Stimulated activated memory B cell treated with anti-CD40 and anti-IgM and Interleukin-4, amounts not matched to agents 10 μg/mL and 1 μg/mL and 100 μg/mL, for 72 hours (primary cell): ENCODE measurements around the gene EVI5L.
A peak's percentile ranks its signal among the peaks of the same experiment; 100 is the strongest.
"Not testable (repeated sequence)": the region's sequence is repeated elsewhere in the genome, so short reads cannot be mapped to it uniquely, and the experiment has no call there.

Source experiments
- ATAC-seq: fragments of 150-1000 bp; cut with Tn5 transposase; 2 replicates; pipeline ENCODE4 v1.10.0; 2021
- H3K27ac Mint-ChIP-seq: one replicate; pipeline ENCODE4 v1.8.0; 2022; ENCODE audit warnings: mild to moderate bottlenecking, mixed read lengths
- H3K27me3 Mint-ChIP-seq: one replicate; pipeline ENCODE4 v1.8.0; 2022; ENCODE audit warnings: mixed read lengths
- H3K36me3 Mint-ChIP-seq: one replicate; pipeline ENCODE4 v1.8.0; 2022; ENCODE audit warnings: mixed read lengths
- H3K4me1 Mint-ChIP-seq: one replicate; pipeline ENCODE4 v1.8.0; 2022; ENCODE audit warnings: mixed read lengths
- H3K4me3 Mint-ChIP-seq: one replicate; pipeline ENCODE4 v1.8.0; 2022; ENCODE audit warnings: mild to moderate bottlenecking, moderate library complexity, mixed read lengths
- H3K9me3 Mint-ChIP-seq: one replicate; pipeline ENCODE4 v1.8.0; 2022; ENCODE audit warnings: mixed read lengths

EVI5L gene

DNA sequence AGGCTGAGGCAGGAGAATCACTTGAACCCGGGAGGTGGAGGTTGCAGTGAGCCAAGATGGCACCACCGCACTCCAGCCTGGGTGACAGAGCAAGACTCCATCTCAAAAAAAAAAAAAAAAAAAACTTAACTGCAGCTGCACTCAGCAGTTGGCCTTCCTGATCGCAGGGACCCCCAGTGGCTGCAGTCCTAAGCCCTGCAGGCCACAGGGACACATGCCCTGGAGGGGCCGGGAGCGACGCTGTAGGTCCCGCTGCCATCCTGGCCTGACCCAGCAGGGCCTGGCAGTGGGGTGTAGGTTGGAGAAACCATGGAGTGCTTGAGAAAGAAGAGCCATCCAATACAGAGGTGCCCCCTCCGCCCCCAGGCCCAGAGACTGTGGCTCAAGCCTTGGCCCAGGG, 29.1 kb downstream of the EVI5L start:
- not testable (repeated sequence) for H3K9me3 Mint-ChIP-seq, H3K27ac Mint-ChIP-seq, H3K4me3 Mint-ChIP-seq, H3K4me1 Mint-ChIP-seq, ATAC-seq
- peaks cover 85% of the 10 kb centered on the region for H3K27me3 Mint-ChIP-seq
- peaks cover 14% of the 10 kb centered on the region for H3K36me3 Mint-ChIP-seq

DNA sequence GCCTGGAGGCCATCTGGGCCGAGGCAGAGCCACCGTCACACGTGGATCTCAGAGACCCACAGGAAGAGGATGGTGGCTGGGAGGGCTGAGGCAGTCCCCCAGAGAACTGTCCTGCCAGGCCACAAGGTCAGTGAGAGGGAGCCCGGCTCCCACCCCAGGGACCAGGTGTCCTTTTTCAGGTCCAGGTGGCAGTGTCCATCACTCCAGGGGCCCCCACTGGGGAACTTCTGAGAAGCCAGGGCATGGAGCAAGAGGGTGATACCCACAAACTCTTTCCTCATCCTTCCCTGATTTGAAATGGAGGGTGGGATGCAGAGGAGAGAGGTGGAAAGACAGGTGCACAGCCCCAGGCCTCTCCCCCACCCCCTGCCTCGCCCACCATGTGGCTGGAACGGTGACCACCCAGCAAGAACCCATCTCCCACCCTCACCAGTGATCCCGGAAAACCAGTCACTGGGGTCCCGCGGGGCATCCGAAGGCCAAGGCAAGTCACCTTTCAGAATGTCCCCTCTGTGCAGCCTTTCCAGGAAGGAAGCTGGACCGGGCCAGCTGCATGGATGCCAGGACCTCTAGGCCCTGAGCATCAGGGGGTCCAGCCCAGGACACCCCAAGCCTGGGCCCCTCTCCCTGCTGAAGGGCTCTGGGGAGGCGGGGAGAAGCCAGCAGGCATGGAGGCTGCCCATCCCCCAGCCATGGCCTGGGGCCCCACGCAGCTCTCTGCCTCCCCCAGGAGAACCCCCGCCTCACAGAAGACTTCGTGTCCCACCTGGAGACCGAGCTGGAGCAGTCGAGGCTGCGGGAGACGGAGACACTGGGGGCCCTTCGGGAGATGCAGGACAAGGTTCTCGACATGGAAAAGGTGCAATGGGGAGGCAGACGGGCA, 30.1 kb downstream of the EVI5L start:
- Mint-ChIP-seq H3K9me3 (no peaks in the 10 kb centered on the region), H3K27me3 (peaks cover 91% of the 10 kb centered on the region), H3K4me3 (no peak overlapping the region), H3K4me1 (peaks cover 14% of the 10 kb centered on the region), H3K36me3 (peaks cover 14% of the 10 kb centered on the region), H3K27ac (no peak overlapping the region)
- ATAC-seq, result no peak

DNA sequence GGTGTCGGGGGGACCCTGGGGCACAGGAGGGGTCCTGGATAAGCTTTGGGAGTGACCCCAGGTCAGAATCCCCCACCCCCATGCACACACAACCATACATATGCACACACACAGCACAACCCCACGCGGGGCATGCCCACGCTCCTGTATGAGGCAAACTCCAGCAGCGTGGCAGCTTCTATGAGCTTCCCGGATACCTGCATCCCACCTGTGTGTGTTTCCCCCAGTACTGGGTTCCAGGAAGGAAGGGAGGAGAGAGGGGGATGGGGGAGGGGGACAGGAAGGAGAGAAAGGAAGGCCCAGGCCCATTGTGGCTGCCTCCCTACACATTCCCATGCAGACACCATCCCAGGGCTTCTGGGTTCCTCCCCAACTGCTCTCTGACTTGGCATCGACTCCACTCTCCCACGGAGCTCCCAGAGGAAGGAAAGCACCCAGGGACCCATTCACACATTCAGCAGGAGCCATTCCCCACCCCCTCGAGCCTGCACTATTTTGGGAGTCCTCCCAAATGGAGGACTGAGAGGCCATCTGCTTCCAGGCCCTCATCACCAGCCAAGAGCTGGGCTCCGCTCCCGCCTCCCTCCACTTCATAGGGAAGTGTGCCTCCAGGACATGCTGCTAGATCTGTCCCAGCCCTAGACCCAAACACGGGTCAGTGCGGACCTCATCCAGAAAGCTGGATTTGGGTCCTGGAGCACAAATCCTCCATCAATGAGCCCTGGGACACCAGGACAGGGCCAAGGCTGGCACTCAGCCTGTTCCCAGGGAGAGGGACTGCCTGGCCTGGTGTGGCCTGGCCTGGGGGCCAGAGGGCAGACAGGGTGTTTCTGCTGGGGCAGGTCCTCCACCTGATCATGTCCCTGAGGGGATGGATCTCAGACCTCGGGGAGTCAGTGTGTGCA, 30.9 kb downstream of the EVI5L start:
- Mint-ChIP-seq H3K27ac (no peak overlapping the region), H3K4me1 (peaks cover 20% of the 10 kb centered on the region), H3K4me3 (no peak overlapping the region), H3K9me3 (no peaks in the 10 kb centered on the region), H3K27me3 (peaks cover 91% of the 10 kb centered on the region), H3K36me3 (peaks cover 14% of the 10 kb centered on the region)
- ATAC-seq, result no peak

GRCh38 chr19:7861619-7862412, 31.8 kb downstream of the EVI5L start:
- H3K27ac Mint-ChIP-seq, result no peak overlapping the region

GRCh38 chr19:7862413-7862951, 32.5 kb downstream of the EVI5L start:
- H3K27me3 Mint-ChIP-seq, result peaks cover 89% of the 10 kb centered on the region
- H3K36me3 Mint-ChIP-seq, result peaks cover 8% of the 10 kb centered on the region
- peak; percentile 47 for ATAC-seq
- peak overlapping the region; percentile 29 for H3K4me3 Mint-ChIP-seq
- no peaks in the 10 kb centered on the region for H3K9me3 Mint-ChIP-seq
- no peak overlapping the region for H3K27ac Mint-ChIP-seq
- H3K4me1 Mint-ChIP-seq, result peaks cover 20% of the 10 kb centered on the region

More at GRCh38 chr19:7861619-7862412, 31.8 kb downstream of the EVI5L start:
- peaks cover 20% of the 10 kb centered on the region for H3K4me1 Mint-ChIP-seq
- H3K36me3 Mint-ChIP-seq, result peaks cover 13% of the 10 kb centered on the region
- peaks cover 89% of the 10 kb centered on the region for H3K27me3 Mint-ChIP-seq
- peak overlapping the region; percentile 29 for H3K4me3 Mint-ChIP-seq
- H3K9me3 Mint-ChIP-seq, result no peaks in the 10 kb centered on the region
- ATAC-seq, result no peak

DNA sequence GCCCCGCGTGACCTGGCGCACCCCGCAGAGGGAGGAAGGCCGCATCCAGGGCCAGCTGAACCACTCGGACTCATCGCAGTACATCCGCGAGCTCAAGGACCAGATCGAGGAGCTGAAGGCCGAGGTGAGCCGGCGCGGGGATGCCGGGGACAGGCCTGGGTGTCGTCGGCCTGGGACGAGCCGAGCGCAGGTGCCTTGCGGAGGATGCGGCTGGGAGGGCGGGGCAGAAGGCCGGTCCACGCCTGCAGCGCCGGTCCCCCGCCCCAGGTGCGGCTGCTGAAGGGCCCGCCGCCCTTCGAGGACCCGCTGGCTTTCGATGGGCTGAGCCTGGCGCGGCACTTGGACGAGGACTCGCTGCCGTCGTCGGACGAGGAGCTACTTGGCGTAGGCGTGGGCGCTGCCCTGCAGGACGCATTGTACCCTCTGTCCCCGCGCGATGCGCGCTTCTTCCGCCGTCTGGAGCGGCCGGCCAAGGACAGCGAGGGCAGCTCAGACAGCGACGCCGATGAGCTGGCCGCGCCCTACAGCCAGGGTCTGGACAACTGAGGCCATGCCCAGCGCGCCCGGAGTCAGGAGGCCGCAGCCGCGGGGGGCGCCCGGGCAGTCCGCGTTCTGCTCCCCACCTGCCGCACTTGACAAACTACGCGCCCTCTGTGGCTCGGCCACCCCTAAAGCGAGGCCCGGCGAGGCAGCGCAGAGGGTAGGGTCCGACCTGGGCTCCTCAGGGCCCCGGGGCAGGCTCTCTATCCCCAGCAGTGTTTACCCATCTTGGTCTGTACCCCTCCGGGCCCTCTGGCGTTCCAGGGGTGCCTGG, 33.3 kb downstream of the EVI5L start:
- Mint-ChIP-seq H3K4me3 (no peak overlapping the region), H3K36me3 (peaks cover 8% of the 10 kb centered on the region), H3K27ac (no peak overlapping the region), H3K27me3 (peaks cover 85% of the 10 kb centered on the region), H3K4me1 (peaks cover 21% of the 10 kb centered on the region), H3K9me3 (no peaks in the 10 kb centered on the region)
- peak; percentile 9 for ATAC-seq

DNA sequence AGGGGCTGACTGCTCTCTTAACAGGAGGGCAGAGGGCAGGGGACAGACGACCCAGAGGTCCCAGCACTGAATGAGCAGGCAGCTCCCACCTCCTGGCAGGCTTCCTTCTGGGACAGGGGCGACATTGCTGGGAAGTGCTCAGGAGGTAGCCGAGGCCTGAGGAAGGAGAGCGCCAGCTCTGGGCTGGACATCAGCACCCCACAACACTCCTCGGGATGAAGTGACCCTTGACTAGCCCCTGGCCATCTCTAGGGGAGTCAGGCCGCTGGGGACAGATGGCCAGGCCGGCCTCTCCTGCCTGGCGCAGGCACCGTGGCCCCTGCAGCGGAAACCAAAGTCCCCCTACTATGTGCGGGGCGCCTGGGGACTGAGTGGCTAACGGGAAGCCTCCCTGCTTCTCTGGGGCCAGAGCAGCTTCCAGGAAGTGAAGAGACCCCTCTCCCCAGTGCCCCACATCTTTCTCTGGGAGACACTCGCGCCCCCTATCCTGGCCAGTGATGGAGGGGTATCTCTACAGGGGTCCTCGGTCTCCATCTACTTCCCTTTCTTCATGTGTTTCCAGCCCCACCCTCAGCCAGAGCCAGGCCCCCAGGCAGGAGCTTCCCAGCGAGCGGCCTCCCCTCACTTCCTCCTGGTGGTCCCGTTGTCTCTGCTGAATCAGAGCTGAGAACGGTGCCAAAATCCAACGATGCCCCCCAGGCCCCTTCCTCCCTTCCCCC, 34.1 kb downstream of the EVI5L start:
- ATAC-seq, result no peak
- Mint-ChIP-seq H3K36me3 (peaks cover 8% of the 10 kb centered on the region), H3K27ac (no peak overlapping the region), H3K4me1 (peaks cover 28% of the 10 kb centered on the region), H3K9me3 (no peaks in the 10 kb centered on the region), H3K4me3 (no peak overlapping the region), H3K27me3 (peaks cover 80% of the 10 kb centered on the region)

GRCh38 chr19:7864690-7865074, 34.7 kb downstream of the EVI5L start:
- Mint-ChIP-seq H3K27ac (no peak overlapping the region), H3K4me3 (no peak overlapping the region), H3K27me3 (peaks cover 76% of the 10 kb centered on the region), H3K4me1 (peaks cover 28% of the 10 kb centered on the region), H3K36me3 (peaks cover 8% of the 10 kb centered on the region), H3K9me3 (no peaks in the 10 kb centered on the region)
- no peak for ATAC-seq

DNA sequence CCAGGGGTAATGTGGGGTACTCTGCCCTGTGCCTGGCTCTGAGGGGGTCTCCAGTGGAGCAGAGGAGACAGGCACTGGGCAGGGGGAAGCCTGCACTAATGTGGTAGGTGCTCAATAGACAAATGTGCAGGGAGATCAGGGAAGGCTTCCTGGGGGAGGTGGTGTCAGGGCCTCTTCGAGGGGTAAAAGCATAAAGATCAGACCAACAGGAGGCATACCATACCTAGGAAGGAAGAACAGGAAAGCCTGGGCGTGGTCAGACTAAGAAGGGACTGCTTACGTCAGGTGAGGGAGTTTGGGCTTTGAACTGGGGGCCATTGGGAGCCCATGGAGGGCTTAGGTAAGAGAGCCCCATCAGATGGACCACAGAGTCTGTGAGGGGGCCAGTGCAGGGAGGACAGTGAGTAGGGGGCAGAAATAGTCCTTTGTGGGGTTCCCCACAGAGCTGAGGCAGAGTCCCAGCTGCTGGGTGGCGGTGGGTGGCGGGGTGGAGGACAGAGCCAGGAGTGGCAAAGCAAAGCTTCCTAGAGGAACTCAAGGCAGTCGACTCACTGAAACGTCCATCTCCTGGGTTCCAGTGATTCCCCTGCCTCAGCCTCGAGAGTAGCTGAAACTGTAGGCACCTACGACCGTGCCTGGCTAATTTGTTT, 35.4 kb downstream of the EVI5L start:
- Mint-ChIP-seq H3K36me3 (peaks cover 3% of the 10 kb centered on the region), H3K4me3 (no peak overlapping the region), H3K27me3 (peaks cover 76% of the 10 kb centered on the region), H3K27ac (no peak overlapping the region), H3K9me3 (peaks cover 3% of the 10 kb centered on the region), H3K4me1 (peaks cover 34% of the 10 kb centered on the region)
- no peak for ATAC-seq

DNA sequence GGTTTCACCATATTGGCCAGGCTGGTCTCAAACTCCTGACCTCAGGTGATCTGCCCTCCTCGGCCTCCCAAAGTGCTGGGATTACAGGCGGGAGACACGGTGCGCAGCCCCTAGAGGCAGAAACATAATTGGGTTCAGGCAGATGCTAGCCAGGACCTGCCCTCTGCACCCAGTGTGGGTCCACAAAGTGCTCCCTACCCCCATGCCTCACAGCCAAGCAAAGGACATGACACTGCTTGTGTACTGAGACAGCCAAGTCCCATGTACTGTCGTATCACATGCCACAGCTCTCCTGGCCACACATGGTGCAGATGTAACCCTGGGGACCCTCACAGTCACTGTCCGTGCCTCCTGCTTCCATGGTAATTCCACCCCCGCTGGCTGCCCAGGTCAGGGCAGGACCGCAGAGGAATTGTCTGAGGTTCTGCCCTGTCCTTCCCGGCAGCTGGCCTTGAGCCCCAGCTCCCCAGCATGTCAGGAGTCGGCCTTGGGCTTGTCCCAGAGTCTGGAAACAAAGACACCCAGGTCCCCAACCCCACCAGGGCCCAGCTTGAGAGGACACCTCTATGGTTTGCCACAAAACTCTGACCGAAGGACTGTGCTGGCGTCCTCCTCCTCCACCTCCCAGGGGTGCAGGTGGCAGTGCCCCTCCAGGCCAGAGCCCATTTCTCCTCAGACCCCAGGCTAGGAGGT, 36.5 kb downstream of the EVI5L start:
- Mint-ChIP-seq H3K27ac (no peak overlapping the region), H3K4me3 (no peak overlapping the region), H3K4me1 (peaks cover 38% of the 10 kb centered on the region), H3K9me3 (peaks cover 12% of the 10 kb centered on the region), H3K36me3 (peaks cover 4% of the 10 kb centered on the region), H3K27me3 (peaks cover 76% of the 10 kb centered on the region)
- no peak for ATAC-seq

GRCh38 chr19:7867092-7867844, 37.2 kb downstream of the EVI5L start:
- Mint-ChIP-seq H3K4me3 (no peak overlapping the region), H3K4me1 (peaks cover 42% of the 10 kb centered on the region), H3K9me3 (peaks cover 16% of the 10 kb centered on the region), H3K36me3 (peaks cover 7% of the 10 kb centered on the region), H3K27me3 (peaks cover 76% of the 10 kb centered on the region), H3K27ac (no peak overlapping the region)
- no peak for ATAC-seq

DNA sequence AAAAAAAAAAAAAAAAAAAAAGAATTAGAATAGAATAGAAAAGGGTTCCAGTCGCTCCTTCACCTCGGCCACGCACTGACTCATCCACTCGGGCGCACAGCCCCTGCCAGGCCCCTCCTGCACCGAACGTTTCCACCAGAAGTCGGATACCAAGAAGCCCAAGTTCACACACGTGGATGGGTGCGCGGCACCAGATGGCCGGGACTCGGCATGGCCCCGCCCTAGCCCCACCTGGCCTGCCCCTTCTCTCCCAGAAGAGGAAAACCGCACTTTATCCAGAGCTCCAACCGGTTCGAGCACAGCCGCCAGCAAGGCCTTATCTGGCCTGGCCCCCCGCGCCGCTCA, 38.3 kb downstream of the EVI5L start:
- Mint-ChIP-seq H3K27me3 (peaks cover 79% of the 10 kb centered on the region), H3K4me3 (peak overlapping the region; percentile 78), H3K9me3 (peaks cover 16% of the 10 kb centered on the region), H3K27ac (peak overlapping the region; percentile 63), H3K36me3 (peaks cover 7% of the 10 kb centered on the region), H3K4me1 (peaks cover 47% of the 10 kb centered on the region)
- no peak for ATAC-seq
